Peyer's patch (tissue), 4 donors: ENCODE data around the gene WNT8A. TPM values are rescaled to one million over a fixed set of nuclear protein-coding genes. Genes with fewer than 3 reads are reported as not detected.
"Not testable (repeated sequence)": the region's sequence is repeated elsewhere in the genome, so short reads cannot be mapped to it uniquely, and the experiment has no call there.

Source experiments
- DNase-seq, 3 donors: peaks; one replicate each; pipeline ENCODE4 v3.0.0-alpha.2; 2017 to 2019
- H3K27ac ChIP-seq, 4 donors: fragments of 200-600 bp; sonication (generic); one replicate each; pipeline ENCODE4 v1.5.1; 2016 to 2019
- H3K27me3 ChIP-seq, 2 donors: fragments of 200-600 bp; sonication (generic); one replicate each; pipeline ENCODE4 v1.5.1; 2019
- H3K36me3 ChIP-seq, 3 donors: fragments of 200-600 bp; sonication (generic); one replicate each; pipeline ENCODE4 v1.5.1; 2016 to 2019
- H3K4me1 ChIP-seq, 4 donors: fragments of 200-600 bp; sonication (generic); one replicate each; pipeline ENCODE4 v1.5.1; 2016 to 2019
- H3K4me3 ChIP-seq, 4 donors: fragments of 200-600 bp; sonication (generic); 1 replicate in 3 of 4; 2 replicates in 1 of 4; pipeline ENCODE4 v1.5.1; 2016 to 2019; ENCODE audit warnings: mild to moderate bottlenecking in 1 of 4
- H3K9me3 ChIP-seq, 4 donors: fragments of 200-600 bp; sonication (generic); one replicate each; pipeline ENCODE4 v1.5.1; 2016 to 2019; ENCODE audit warnings: mild to moderate bottlenecking in 1 of 4
- CTCF ChIP-seq, 6 experiments: fragments of 450-650 bp in 4 of 6; fragments of 200-600 bp in 2 of 6; sonication (generic) in 1 of 6; IDR thresholded peaks; one replicate each; pipeline ENCODE4 v1.5.1; 2017 to 2019; ENCODE audit warnings: antibody characterized with exemption in 6 of 6, mild to moderate bottlenecking in 3 of 6, moderate library complexity in 1 of 6
- POLR2A ChIP-seq, 2 donors: fragments of 450-650 bp; IDR thresholded peaks; one replicate each; pipeline ENCODE4 v1.5.1; 2017; ENCODE audit warnings: antibody characterized with exemption in 2 of 2, mild to moderate bottlenecking in 2 of 2, moderate library complexity in 2 of 2
- total RNA-seq, 4 donors: library from RNA; depleted of rRNA; stranded (reverse); fragments of >200 nt; gene quantifications; one replicate each; pipeline ENCODE4 v1.1.0, GENCODE V29; 2016

The WNT8A gene, protein sequence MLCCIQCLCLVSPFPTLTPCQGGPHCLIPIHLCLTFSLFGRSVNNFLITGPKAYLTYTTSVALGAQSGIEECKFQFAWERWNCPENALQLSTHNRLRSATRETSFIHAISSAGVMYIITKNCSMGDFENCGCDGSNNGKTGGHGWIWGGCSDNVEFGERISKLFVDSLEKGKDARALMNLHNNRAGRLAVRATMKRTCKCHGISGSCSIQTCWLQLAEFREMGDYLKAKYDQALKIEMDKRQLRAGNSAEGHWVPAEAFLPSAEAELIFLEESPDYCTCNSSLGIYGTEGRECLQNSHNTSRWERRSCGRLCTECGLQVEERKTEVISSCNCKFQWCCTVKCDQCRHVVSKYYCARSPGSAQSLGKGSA
- total RNA-seq: not detected

- no peak within 1 kb of the TSS for H3K4me3 ChIP-seq
- no peaks in the 10 kb centered on the region for H3K4me1 ChIP-seq
- no peak for TF ChIP-seq CTCF (IDR thresholded peaks at IDR 0.05)
- no peak for TF ChIP-seq POLR2A (IDR thresholded peaks at IDR 0.05)
- DNase-seq: no peak
- H3K36me3 ChIP-seq: no peaks in the 10 kb centered on the region
- H3K9me3 ChIP-seq: no peaks in the 10 kb centered on the region
- H3K27me3 ChIP-seq: no peaks in the 10 kb centered on the region
- no peak within 1 kb of the TSS for H3K27ac ChIP-seq
These were observed at the start of gene WNT8A for GRCh38 chr5:138083702-138084101. WNT8A (plus strand) TSS chr5:138084033; CDS start chr5:138084128, 95 bp downstream.

DNA sequence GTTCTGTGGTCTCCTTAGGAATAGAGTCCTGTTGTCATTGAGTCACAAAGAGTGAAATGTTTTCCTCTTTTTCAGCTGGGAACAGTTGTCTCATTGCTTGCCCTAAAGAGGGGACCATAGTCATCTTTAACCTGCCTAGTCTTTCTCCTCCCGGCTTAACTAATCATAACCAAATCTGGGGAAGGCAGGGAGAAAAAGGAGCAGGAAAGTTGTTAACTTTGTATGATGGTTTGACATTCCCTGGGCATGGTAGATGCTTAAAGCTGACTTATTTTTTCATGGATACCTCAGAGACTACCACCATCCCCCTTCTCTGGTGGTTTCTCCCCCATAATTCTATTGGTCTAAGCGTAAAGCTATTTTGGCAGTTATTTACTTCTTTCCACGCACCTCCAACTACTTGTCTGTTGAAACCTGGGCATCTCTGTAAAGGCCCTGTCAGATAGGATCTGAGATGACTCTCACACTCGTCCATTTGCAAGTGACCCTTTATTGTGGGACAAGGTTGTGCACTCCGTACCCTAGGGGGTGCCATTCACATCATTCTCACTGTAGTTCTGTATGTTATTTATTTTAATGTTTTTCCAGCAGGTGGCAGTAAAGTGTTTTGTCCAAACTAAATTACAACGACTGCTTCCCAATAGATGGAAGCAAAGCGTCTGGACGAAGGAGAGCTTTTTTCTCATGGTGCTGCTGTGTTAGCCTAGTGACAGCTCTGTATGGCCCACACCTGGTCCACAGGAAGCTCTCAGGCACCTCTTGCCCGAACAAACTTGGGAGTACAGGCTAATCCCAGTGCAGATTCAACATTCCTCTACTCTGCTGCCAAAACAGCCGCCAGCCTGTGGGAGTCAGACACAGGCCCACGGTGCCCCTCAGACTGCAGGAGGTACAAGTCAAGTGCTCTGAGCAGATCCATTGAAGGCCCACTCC is 48.0 kb upstream of the WNT8A start:
- peak in 2 of 3 donors; percentile 58 to 80 for DNase-seq
- Histone ChIP-seq H3K4me1 (peaks cover 0 to 13% (median 0%) of the 10 kb centered on the region in 4 donors), H3K9me3 (no peaks in the 10 kb centered on the region), H3K36me3 (no peaks in the 10 kb centered on the region), H3K27me3 (no peaks in the 10 kb centered on the region), H3K27ac (no peak overlapping the region), H3K4me3 (no peak overlapping the region)
- TF ChIP-seq POLR2A (IDR thresholded peaks at IDR 0.05) (no peak), CTCF (IDR thresholded peaks at IDR 0.05) (peak; percentile 79 to 93 (median 90))

DNA sequence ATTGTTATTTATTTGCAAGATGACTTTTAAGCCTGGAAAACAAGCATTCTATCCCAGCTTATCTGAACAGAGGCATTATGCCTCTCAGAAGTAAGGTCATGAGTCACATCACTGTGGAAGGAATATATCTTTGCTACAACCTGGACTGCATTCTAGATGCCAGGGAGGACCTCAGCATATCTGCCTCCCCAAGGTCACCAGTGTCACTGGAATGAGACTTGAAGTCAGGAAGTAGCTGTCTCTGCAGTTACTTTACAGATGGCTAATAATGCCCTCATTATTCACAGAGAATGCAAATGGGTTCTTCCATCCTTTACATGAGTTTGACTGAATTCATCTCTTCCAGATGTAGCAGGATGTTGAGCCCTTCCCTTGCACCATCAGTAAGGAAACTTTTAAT is 46.6 kb upstream of the WNT8A start:
- H3K27me3 ChIP-seq: no peaks in the 10 kb centered on the region
- H3K4me1 ChIP-seq: peaks cover 0 to 4% (median 0%) of the 10 kb centered on the region in 4 donors
- H3K9me3 ChIP-seq: no peaks in the 10 kb centered on the region
- no peak overlapping the region for H3K27ac ChIP-seq
- TF ChIP-seq CTCF (IDR thresholded peaks at IDR 0.05) (no peak), POLR2A (IDR thresholded peaks at IDR 0.05) (no peak)
- no peak overlapping the region for H3K4me3 ChIP-seq
- no peaks in the 10 kb centered on the region for H3K36me3 ChIP-seq
- no peak for DNase-seq

GRCh38 chr5:138037907-138038633 is 45.8 kb upstream of the WNT8A start:
- H3K27ac ChIP-seq: no peak overlapping the region
- no peak overlapping the region for H3K4me3 ChIP-seq
- no peak for DNase-seq
- no peak for TF ChIP-seq CTCF (IDR thresholded peaks at IDR 0.05)
- no peak for TF ChIP-seq POLR2A (IDR thresholded peaks at IDR 0.05)
- peaks cover 0 to 4% (median 0%) of the 10 kb centered on the region in 4 donors for H3K4me1 ChIP-seq
- H3K36me3 ChIP-seq: no peaks in the 10 kb centered on the region
- H3K27me3 ChIP-seq: no peaks in the 10 kb centered on the region
- no peaks in the 10 kb centered on the region for H3K9me3 ChIP-seq

- no peak for TF ChIP-seq CTCF (IDR thresholded peaks at IDR 0.05)
- TF ChIP-seq POLR2A (IDR thresholded peaks at IDR 0.05): no peak
- no peaks in the 10 kb centered on the region for H3K9me3 ChIP-seq
- no peak for DNase-seq
- no peak overlapping the region for H3K27ac ChIP-seq
- H3K4me3 ChIP-seq: no peak overlapping the region
- H3K36me3 ChIP-seq: no peaks in the 10 kb centered on the region
- H3K27me3 ChIP-seq: no peaks in the 10 kb centered on the region
- no peaks in the 10 kb centered on the region for H3K4me1 ChIP-seq
These were observed 45.0 kb upstream of the WNT8A start for GRCh38 chr5:138038826-138039225.

DNA sequence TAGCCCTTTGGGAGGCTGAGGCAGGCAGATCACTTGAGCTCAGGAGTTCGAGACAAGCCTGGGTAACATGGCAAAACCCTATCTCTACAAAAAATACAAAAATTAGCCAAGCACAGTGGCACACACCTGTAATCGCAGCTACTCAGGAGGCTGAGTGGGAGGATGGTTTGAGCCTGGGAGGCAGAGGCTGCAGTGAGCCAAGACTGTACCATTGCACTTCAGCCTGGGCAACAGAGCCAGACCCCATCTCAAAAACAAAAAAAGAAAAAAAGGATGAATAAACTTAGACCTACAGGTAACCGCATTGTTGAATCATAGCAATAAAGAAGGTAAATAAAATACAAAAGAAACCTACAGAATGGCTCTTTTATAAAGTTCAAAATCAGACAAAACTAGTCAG is 38.5 kb upstream of the WNT8A start:
- not testable (repeated sequence) for H3K36me3 ChIP-seq, H3K4me1 ChIP-seq, H3K4me3 ChIP-seq, H3K9me3 ChIP-seq, H3K27me3 ChIP-seq, H3K27ac ChIP-seq
- peak in 1 of 3 donors; percentile 4 for DNase-seq
